ENCODE measurements around the gene SNRNP48. TPM values are rescaled to one million over a fixed set of nuclear protein-coding genes. Genes with fewer than 3 reads are reported as not detected.

Gene SNRNP48
- total RNA-seq, 1 donor from 2014 or later = 15.9 TPM

DNA sequence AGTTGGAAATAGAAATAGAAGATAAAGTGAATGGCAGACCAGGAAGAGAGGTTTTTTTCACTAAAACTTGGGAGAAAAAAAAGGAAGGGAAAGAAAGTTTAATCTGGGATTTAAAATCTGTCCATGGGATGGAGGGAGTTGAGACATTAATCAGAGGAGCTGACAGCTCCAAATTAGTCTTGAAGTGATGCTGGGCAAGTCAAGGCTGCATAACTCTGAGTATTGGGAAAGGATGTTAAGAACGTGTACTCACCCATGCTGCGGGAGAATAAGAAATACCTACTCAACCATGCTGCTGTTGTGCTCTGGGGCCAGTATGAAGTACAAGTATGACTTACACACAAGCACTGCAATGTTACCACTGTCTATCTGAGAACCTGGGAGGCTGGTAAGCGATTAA lies 47.5 kb downstream of the SNRNP48 start:
- DNase-seq (ENCODE audit: low spot score in 2 of 2) = no peak
- FAIRE-seq = no peak

DNA sequence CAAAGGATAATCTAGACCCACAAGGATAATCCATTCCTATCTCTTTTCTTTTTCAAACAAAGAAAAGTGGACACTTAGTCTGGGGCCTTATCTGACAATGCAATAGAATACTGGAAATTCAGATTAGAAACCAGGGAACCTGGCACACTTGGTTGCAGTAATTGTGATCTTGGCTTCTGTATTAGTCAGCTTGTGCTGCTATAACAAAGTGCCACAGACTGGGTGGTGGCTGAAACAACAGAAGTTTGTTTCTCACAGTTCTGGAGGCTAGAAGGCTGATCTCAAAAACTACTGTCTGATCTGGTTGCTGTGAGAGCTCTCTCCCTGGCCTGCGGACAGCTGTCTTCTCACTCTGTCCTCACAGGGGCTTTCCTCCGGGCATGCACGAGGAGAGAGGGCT lies 49.4 kb downstream of the SNRNP48 start:
- no peak for DNase-seq (ENCODE audit: low spot score in 2 of 2)
- FAIRE-seq = no peak

DNA sequence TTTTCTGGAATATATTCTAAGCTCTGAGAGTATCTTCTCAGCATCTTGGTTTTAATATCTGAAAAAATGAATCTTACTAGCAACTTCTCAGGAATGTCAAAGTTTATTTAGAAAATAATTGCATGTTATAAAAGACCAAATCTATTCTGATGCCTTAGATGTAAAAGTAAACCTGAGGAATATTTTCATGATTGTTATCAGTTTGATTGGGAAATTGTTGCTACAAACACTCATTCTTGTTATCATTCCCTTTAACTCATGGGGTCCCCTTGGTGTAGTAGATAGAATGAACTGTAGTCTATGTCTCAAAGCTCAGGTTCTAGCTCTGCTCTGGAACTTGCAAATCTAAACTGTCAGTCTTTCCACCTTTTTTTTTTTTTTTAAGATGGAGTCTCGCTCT lies 50.0 kb downstream of the SNRNP48 start:
- no peak for DNase-seq (ENCODE audit: low spot score in 2 of 2)
- FAIRE-seq = no peak

DNA sequence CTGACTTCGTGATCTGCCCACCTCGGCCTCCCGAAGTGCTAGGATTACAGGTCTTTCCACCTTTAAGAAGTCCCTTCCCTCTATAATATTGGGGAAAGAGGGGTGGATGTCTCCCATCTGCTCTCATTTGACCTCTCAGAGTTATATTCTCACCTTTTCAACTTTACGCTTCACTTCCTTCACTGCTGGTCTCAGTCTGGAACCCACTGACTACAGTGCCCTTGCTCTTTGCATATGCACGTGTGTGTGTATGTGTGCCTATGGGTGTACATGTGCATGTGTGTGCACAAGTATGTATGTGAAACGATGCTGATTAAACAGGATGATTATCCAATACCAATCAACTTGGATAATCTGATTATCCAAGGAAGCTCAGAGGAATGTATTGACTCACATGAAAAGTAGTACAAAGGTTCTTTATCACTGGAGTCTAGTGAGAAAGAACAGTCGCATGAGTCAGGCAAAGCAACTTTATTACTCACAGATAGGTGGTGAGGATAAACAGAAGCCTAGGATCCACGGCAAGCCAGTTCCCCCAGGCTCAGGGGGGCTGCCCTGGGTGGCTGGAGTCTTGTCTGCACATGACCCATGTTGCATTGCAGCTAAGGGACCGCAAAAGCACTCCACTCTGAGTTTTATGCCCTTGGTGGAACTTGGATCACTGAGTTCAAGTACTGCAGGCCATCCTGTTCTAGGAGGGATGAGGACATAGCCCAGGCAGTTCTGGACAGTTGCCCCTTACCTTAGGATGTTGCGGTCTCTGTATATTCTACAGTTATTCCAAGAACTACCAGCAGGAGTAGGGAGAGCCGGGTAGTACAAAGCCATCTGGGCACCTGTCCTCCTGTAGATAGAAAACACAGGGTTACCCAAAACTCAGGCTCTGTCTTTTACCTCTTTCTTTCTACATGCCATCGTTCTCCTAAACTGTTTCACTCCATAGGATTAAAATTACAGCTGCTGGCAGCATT lies 50.9 kb downstream of the SNRNP48 start:
- no peak for DNase-seq (ENCODE audit: low spot score in 2 of 2)
- no peak for FAIRE-seq

DNA sequence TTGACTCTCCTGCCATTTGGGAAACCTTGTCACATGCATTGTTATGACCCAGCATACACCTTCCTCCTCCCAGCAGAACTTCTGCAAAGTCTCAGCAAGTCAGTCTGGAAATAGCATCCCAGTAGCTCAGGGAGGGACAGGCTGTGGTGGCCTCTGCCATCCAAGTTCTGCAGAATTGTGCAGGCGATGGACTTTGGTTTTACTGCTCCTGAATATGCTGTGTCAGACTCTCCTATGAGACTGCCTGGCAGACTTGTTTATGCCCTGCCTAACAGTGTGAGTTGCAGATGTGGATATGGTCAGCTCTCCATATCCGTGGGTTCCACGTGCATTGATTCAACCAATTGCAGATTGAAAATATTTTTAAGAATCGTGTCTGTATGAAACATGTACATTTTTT lies 52.8 kb downstream of the SNRNP48 start:
- no peak for FAIRE-seq
- no peak for DNase-seq (ENCODE audit: low spot score in 2 of 2)

DNA sequence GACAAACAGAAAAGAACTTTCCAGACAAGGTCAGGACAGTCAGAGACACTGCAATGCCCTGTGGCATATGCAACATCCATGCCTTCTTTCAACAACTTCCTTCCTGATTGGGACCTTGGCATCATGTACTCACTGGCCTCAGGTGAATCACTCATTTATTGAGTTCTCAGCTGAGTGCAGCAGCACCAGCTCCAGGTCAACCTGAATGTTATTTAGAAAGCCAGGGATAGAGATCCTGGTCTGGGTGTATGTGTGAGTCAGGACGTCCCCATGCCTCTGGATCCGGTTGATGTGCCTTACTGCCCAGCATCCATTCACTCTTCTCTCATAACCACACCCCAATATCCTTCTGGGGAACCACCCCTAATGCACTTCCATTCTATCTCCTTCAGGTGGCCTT lies 54.4 kb downstream of the SNRNP48 start:
- no peak for DNase-seq (ENCODE audit: low spot score in 2 of 2)
- FAIRE-seq = no peak

DNA sequence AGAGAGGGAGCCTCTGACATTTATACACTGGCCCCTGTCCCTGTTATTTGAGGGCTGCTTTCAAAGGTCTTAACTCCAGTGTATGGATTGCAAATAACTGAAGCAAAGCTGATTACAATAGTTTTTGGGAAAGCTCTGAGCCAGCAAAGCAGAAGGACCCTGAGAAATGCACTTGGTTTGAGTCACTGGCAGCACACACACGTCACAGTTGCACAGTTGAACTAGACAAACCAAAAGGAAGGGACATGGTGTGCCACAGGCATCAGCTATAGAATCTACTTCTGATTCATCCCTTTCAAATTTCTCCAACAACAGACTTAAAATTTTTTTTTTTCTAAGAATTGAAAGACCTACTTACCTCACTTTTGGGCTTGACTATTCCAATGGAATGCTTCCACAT lies 56.4 kb downstream of the SNRNP48 start:
- no peak for FAIRE-seq

DNA sequence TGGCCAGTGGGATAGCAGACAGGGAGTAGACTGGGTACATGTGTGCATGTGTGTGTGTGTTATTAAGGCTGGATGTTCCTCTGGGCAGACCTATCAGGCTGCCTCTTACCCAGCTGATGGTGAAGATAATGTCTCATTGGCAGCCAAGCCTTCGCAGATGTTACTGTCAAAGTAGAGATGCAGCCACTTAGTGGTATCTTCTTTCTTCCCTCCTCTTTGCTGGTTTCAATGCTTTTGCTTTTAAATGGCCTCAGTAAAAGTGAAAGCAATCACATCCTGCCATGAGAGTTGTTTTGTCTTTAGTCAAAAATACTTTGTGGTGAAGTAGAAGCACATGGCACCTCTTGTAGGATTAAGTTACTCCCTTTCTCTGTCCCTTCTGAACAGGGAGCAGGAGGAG lies 57.5 kb downstream of the SNRNP48 start:
- FAIRE-seq (no peak), DNase-seq (ENCODE audit: low spot score in 2 of 2) (no peak)

More for the DNA sequence above, 56.4 kb downstream of the SNRNP48 start:
- DNase-seq (ENCODE audit: low spot score in 2 of 2) = no peak

DNA sequence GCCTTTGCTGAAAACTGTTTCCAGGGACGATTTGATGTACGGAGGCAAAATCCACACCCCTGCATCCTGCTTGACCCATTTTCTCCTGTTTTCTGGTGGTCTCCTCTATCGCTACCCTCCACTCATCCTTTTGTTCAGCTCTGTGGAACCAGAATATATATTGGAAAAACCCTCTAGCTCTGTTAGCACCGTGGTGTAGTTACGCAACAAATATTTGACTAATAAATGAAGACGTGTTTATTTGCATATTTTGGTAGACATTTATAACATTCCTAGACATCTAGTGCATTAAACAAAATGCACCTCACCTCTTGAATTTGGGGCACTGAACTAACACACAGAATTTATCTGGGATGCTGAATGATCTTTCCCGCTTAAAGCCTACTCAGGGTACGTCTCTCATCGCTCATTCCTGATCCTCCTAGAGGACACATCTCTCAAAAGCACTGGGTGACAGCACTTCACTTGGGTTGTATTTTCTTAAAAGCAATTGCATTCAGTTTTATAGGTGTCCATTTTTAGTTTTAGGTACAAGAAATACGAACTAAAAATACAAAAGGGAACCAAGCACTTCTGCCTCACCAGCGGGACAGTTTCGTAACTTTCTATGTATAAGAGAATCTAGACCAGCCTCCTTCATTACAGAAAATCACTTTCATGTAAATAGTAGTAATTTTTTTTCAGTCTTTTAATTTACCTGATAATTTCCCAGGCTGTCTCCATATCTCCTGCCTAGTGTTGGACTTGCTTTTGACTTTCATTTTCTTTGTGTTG lies 59.2 kb downstream of the SNRNP48 start:
- DNase-seq (ENCODE audit: low spot score in 2 of 2) (no peak), FAIRE-seq (no peak)

DNA sequence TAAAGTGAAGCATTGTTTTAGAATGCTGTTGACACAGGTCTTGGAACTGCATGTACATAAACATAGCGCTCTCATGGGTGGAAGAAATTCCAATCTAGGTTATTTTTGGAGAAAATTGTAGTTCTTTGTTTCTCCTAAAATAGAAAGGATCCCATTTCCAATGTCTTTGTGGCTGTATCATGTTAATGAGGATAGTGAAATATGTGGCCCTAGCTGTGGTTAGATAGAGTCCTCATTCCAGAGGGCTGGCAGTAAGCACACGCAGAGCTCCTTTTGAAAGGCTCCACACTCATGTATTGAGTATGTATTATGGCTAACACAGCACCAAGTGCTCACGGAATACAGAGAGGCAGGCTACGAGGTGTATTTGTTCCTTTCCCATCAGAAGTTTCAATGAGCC lies 60.9 kb downstream of the SNRNP48 start:
- no peak for DNase-seq (ENCODE audit: low spot score in 2 of 2)
- FAIRE-seq = no peak

DNA sequence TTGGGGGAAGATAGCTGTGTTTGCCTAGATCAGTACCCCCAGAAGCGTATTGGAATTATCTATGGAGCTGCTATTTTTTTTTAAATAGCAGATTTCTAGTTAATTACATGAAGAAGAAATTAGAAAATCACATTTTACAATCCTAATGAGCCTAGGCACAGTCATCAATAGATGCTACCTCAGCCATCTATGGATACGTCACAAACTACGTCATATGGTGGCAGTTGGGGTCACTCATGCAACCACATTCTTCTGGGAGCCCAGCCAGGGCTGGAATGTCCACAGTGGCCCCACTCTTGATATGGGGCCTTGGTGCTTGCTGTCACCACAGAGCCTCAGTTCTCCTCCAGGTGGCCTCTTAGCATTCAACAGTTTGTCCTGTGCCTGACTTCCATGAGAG lies 63.0 kb downstream of the SNRNP48 start:
- DNase-seq (ENCODE audit: low spot score in 2 of 2) (no peak), FAIRE-seq (no peak)

DNA sequence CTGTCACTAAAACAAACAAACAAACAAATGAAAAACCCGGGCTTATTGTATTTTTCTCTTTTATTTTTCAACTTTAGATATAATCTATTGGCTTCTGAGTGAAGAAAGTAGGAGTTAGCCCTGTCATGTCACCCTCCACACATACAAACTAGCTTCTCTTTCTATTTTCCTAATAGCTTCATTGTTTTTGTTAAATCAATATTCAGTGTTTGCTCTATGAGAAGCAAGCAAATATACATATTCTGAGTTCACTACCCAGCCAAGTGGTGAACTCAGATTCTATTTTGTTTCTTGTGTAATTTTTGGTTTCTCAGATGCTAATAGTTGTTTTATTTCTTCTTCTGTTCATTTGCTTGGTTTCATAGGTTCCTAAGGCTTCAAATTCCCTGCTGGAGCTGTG lies 66.4 kb downstream of the SNRNP48 start:
- no peak for FAIRE-seq

DNA sequence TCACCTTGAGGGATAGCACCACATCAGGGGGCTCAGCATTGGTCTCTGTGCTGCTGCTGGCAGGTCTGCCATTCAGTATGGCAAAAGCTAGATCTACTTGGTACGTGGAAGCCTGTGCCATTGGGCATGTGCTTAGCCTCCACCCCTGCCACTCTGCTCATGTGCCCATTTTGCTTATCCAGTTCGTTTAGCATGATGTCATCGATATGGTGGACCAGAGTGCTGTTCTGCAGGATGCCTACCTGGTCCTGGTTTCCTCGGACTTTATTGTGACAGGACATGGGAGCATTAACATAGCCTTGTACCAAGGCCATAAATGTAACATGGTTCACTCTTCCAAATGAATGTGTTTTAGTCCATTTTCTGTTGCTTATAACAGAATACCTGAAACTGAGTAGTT lies 68.5 kb downstream of the SNRNP48 start:
- DNase-seq (ENCODE audit: low spot score in 2 of 2) = no peak
- no peak for FAIRE-seq

More for the DNA sequence above, 66.4 kb downstream of the SNRNP48 start:
- no peak for DNase-seq (ENCODE audit: low spot score in 2 of 2)

DNA sequence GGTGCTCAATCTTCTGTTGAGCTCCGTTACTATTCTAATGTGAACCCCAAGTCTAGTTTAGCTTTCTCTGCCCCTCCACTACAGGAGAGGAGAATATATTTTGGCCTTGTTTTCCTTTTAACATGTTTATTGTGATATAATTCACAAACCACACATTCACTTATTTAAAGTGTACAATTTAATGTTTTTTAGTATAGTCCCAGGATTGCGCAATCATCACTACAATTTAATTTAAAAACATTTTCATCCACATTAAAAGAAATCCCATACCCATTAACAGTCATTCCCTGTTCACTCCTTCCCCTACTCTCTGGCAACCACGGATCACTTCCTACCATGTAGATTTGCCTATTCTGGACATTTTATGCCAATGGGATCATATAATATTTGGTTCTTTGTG lies 71.4 kb downstream of the SNRNP48 start:
- DNase-seq (ENCODE audit: low spot score in 2 of 2) (no peak), FAIRE-seq (no peak)

Other genes starting within 250 kb of the SNRNP48 start
- not detected for gene CAGE1, start 200.5 kb upstream of the SNRNP48 start, total RNA-seq
- 26.5 TPM for gene RIOK1, start 200.4 kb upstream of the SNRNP48 start, total RNA-seq
- gene DSP, start 48.5 kb upstream of the SNRNP48 start, total RNA-seq = 6.9 TPM
- 4.9 TPM for gene BMP6, start 135.9 kb downstream of the SNRNP48 start, total RNA-seq